Esophagus squamous epithelium (tissue), 5 donors: ENCODE results near the gene PLXDC1. TPM values are rescaled to one million over a fixed set of nuclear protein-coding genes. Genes with fewer than 3 reads are reported as not detected.

ENCODE experiments used
- DNase-seq: peaks from one replicate; lab custom pipeline; 2025; lab: John Stamatoyannopoulos, UW
- H3K27ac ChIP-seq, 4 donors: fragments of 200-600 bp; sonication (generic); one replicate each; pipeline ENCODE4 v1.5.1; 2016 to 2019; ENCODE audit warnings: mild to moderate bottlenecking in 1 of 4
- H3K27me3 ChIP-seq, 4 donors: fragments of 200-600 bp; sonication (generic); 1 replicate in 3 of 4; 2 replicates in 1 of 4; pipeline versions ENCODE4 v1.5.1 to v1.6.0; 2017 to 2021; ENCODE audit warnings: antibody characterized with exemption in 1 of 4
- H3K36me3 ChIP-seq, 3 donors: fragments of 200-600 bp; sonication (generic); one replicate each; pipeline ENCODE4 v1.5.1; 2016 to 2019
- H3K4me1 ChIP-seq, 3 donors: fragments of 200-600 bp; sonication (generic); one replicate each; pipeline ENCODE4 v1.5.1; 2017 to 2019
- H3K4me3 ChIP-seq, 4 donors: fragments of 200-600 bp; sonication (generic); 1 replicate in 3 of 4; 2 replicates in 1 of 4; pipeline ENCODE4 v1.5.1; 2016 to 2019; ENCODE audit warnings: mild to moderate bottlenecking in 2 of 4, moderate library complexity in 1 of 4
- H3K9me3 ChIP-seq, 3 donors: fragments of 200-600 bp; sonication (generic); one replicate each; pipeline ENCODE4 v1.5.1; 2016 to 2019
- POLR2A ChIP-seq, 4 donors: fragments of 450-650 bp; IDR thresholded peaks; one replicate each; pipeline ENCODE4 v1.6.1; 2017; ENCODE audit warnings: antibody characterized with exemption in 4 of 4, mild to moderate bottlenecking in 4 of 4, moderate library complexity in 3 of 4
- WGBS, 2 donors: methylation state at CpG; one replicate each; pipeline ENCODE4 v1.1.5; 2018; 5-methylcytosine and 5-hydroxymethylcytosine counted together
- intact Hi-C: fragments of 100-400 bp; cut with DNase I; formaldehyde crosslinking; loops from one replicate; pipeline ENCODE4 v1.15.0; 2022
- total RNA-seq, 4 donors: library from RNA; depleted of rRNA; stranded (reverse); fragments of >200 nt; gene quantifications; one replicate each; pipeline ENCODE4 v1.1.0, GENCODE V29; 2016
- TF ChIP-seq, protein P1 (sequence below), 6 experiments: fragments of 450-650 bp in 4 of 6; fragments of 200-600 bp in 2 of 6; sonication (generic) in 2 of 6; IDR thresholded peaks; one replicate each; pipeline ENCODE4 v1.5.1; 2016 to 2019; ENCODE audit warnings: antibody characterized with exemption in 6 of 6, mild to moderate bottlenecking in 4 of 6, moderate library complexity in 4 of 6
- donor health status: DM: yes; HTN: yes; CAD: no.

The PLXDC1 gene
- total RNA-seq, 4 donors from 2014 or later, result 1.2 to 7.2 (median 4.6) TPM

DNA sequence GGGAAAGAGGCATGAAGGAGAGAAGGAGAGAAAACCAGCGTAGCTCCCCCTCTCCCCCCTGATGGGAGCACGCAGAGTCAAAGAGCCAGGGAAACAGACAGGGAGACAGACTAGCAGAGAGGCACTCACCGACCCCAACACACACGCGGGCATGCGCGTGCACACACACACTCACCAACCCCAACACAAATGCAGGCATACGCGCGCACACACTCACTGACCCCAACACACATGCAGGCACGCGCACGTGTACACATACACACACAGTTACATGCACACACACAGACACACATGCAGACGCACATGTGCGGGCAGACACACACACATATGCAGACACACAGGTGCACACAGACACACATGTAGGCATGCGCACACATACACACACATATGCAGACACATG, 41.5 kb upstream of the PLXDC1 start:
- no peaks in the 10 kb centered on the region for H3K27me3 ChIP-seq
- no peak for DNase-seq
- H3K27ac ChIP-seq, result no peak overlapping the region
- H3K9me3 ChIP-seq, result no peaks in the 10 kb centered on the region
- no peak overlapping the region for H3K4me3 ChIP-seq
- intact Hi-C loops, result no loop called here
- TF ChIP-seq, protein P1, sequence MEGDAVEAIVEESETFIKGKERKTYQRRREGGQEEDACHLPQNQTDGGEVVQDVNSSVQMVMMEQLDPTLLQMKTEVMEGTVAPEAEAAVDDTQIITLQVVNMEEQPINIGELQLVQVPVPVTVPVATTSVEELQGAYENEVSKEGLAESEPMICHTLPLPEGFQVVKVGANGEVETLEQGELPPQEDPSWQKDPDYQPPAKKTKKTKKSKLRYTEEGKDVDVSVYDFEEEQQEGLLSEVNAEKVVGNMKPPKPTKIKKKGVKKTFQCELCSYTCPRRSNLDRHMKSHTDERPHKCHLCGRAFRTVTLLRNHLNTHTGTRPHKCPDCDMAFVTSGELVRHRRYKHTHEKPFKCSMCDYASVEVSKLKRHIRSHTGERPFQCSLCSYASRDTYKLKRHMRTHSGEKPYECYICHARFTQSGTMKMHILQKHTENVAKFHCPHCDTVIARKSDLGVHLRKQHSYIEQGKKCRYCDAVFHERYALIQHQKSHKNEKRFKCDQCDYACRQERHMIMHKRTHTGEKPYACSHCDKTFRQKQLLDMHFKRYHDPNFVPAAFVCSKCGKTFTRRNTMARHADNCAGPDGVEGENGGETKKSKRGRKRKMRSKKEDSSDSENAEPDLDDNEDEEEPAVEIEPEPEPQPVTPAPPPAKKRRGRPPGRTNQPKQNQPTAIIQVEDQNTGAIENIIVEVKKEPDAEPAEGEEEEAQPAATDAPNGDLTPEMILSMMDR (IDR thresholded peaks at IDR 0.05), result no peak
- TF ChIP-seq POLR2A (IDR thresholded peaks at IDR 0.05), result no peak
- H3K4me1 ChIP-seq, result peaks cover 24 to 40% (median 27%) of the 10 kb centered on the region in 3 donors
- peaks cover 0 to 60% (median 0%) of the 10 kb centered on the region in 3 donors for H3K36me3 ChIP-seq
- WGBS, 2 donors, result 90 to 91% methylated on average over 15 to 16 of the region's 16 CpGs

GRCh38 chr17:39191750-39192510, 40.5 kb upstream of the PLXDC1 start:
- peaks cover 0 to 70% (median 0%) of the 10 kb centered on the region in 3 donors for H3K36me3 ChIP-seq
- no peak for TF ChIP-seq POLR2A (IDR thresholded peaks at IDR 0.05)
- TF ChIP-seq, protein P1 (IDR thresholded peaks at IDR 0.05), result no peak

GRCh38 chr17:39187152-39187830, 35.9 kb upstream of the PLXDC1 start:
- Histone ChIP-seq H3K36me3 (peaks cover 0 to 100% (median 13%) of the 10 kb centered on the region in 3 donors), H3K9me3 (no peaks in the 10 kb centered on the region), H3K4me1 (no peaks in the 10 kb centered on the region), H3K4me3 (no peak overlapping the region), H3K27ac (no peak overlapping the region), H3K27me3 (no peaks in the 10 kb centered on the region)
- 85 to 88% methylated on average over 6 to 9 of the region's 9 CpGs for WGBS, 2 donors
- DNase-seq, result no peak
- TF ChIP-seq POLR2A (IDR thresholded peaks at IDR 0.05), result no peak
- TF ChIP-seq, protein P1 (IDR thresholded peaks at IDR 0.05), result no peak
- intact Hi-C loops, result no loop called here

More at GRCh38 chr17:39191750-39192510, 40.5 kb upstream of the PLXDC1 start:
- intact Hi-C loops, result no loop called here
- DNase-seq, result no peak
- no peaks in the 10 kb centered on the region for H3K9me3 ChIP-seq
- 76 to 94% methylated on average over 4 to 7 of the region's 9 CpGs for WGBS, 2 donors
- H3K27me3 ChIP-seq, result no peaks in the 10 kb centered on the region
- no peak overlapping the region for H3K27ac ChIP-seq
- peaks cover 19 to 31% (median 20%) of the 10 kb centered on the region in 3 donors for H3K4me1 ChIP-seq
- no peak overlapping the region for H3K4me3 ChIP-seq

- H3K27me3 ChIP-seq, result no peaks in the 10 kb centered on the region
- H3K4me3 ChIP-seq, result no peak overlapping the region
- no peaks in the 10 kb centered on the region for H3K4me1 ChIP-seq
- intact Hi-C loops, result no loop called here
- no peaks in the 10 kb centered on the region for H3K9me3 ChIP-seq
- TF ChIP-seq, protein P1 (IDR thresholded peaks at IDR 0.05), result no peak
- no peak for TF ChIP-seq POLR2A (IDR thresholded peaks at IDR 0.05)
- no peak for DNase-seq
- WGBS, 2 donors, result 87 to 100% methylated on average over 1 to 14 of the region's 15 CpGs
- peaks cover 0 to 97% (median 13%) of the 10 kb centered on the region in 3 donors for H3K36me3 ChIP-seq
- H3K27ac ChIP-seq, result no peak overlapping the region
Measured at GRCh38 chr17:39186481-39187002, 35.1 kb upstream of the PLXDC1 start.

DNA sequence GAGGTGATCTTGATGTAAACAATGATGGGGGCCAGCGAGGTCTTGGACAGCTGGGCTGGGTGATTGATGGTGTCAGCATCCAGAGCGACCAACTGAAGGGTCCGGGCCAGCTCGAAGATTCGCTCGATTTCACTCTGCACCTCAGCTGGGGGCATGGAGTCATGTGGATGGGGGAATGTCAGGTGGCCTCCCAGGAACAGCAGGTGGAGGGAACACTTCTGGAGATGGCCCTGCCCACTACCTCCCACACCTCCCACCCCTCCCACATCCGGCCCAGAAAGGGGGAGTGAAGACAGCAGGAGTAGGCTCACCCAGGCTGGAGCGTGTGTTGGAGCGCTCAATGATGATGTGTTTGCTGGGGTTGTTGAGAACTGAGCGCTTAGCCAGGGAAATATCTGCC, 32.3 kb upstream of the PLXDC1 start:
- DNase-seq, result no peak
- Histone ChIP-seq H3K27ac (no peak overlapping the region), H3K27me3 (no peaks in the 10 kb centered on the region), H3K9me3 (no peaks in the 10 kb centered on the region), H3K36me3 (peaks cover 0 to 81% (median 13%) of the 10 kb centered on the region in 3 donors), H3K4me1 (peaks cover 0 to 3% (median 1%) of the 10 kb centered on the region in 3 donors), H3K4me3 (no peak overlapping the region)
- WGBS, 2 donors, result 76 to 80% methylated on average over 2 to 7 of the region's 10 CpGs
- intact Hi-C loops, result no loop called here
- TF ChIP-seq, protein P1 (IDR thresholded peaks at IDR 0.05), result no peak
- no peak for TF ChIP-seq POLR2A (IDR thresholded peaks at IDR 0.05)
